Body of pancreas (tissue), 4 donors: Measurements from ENCODE around the gene TEP1. TPM values are rescaled to one million over a fixed set of nuclear protein-coding genes. Genes with fewer than 3 reads are reported as not detected.

Experiments used
- ATAC-seq: fragments of 150-250 bp; one replicate; pipeline ENCODE4 v1.9.1; 2016
- DNase-seq, 4 donors: peaks; one replicate each; pipeline ENCODE4 v3.0.0-alpha.2; 2019
- H3K27ac ChIP-seq, 4 donors: fragments of 200-600 bp; sonication (generic); 1 replicate in 3 of 4; 2 replicates in 1 of 4; pipeline versions ENCODE4 v1.5.1 to v1.6.1; 2016 to 2019; ENCODE audit warnings: mild to moderate bottlenecking in 1 of 4, mixed read lengths in 1 of 4, moderate library complexity in 1 of 4
- H3K27me3 ChIP-seq, 2 donors: fragments of 200-600 bp; sonication (generic); one replicate each; pipeline ENCODE4 v1.6.0; 2016; ENCODE audit warnings: mild to moderate bottlenecking in 1 of 2
- H3K36me3 ChIP-seq, 2 donors: fragments of 200-600 bp; sonication (generic); replicated peaks in 1 of 2; 2 replicates each; pipeline ENCODE4 v1.5.1; 2016; ENCODE audit warnings: low read depth in 2 of 2; ENCODE audit not compliant: insufficient read depth in 1 of 2
- H3K4me1 ChIP-seq: fragments of 200-600 bp; sonication (generic); one replicate; pipeline ENCODE4 v1.6.0; 2016
- H3K4me3 ChIP-seq, 2 donors: fragments of 200-600 bp; sonication (generic); 1 replicate in 1 of 2; 2 replicates in 1 of 2; pipeline ENCODE4 v1.5.1; 2016 to 2019
- H3K9me3 ChIP-seq, 3 donors: fragments of 200-600 bp; sonication (generic); 1 replicate in 2 of 3; 2 replicates in 1 of 3; pipeline ENCODE4 v1.5.1; 2016
- CTCF ChIP-seq, 7 experiments: fragments of 450-650 bp in 4 of 7; fragments of 200-600 bp in 3 of 7; sonication (generic) in 3 of 7; IDR thresholded peaks; one replicate each; pipeline ENCODE4 v1.5.1; 2016 to 2019; ENCODE audit warnings: antibody characterized with exemption in 7 of 7
- POLR2A ChIP-seq, 3 donors: fragments of 450-650 bp; IDR thresholded peaks; one replicate each; pipeline ENCODE4 v1.6.1; 2016; ENCODE audit warnings: antibody characterized with exemption in 3 of 3, mild to moderate bottlenecking in 2 of 3
- WGBS, 2 donors: methylation state at CpG; one replicate each; pipeline ENCODE4 v1.1.5; 2017; 5-methylcytosine and 5-hydroxymethylcytosine counted together
- intact Hi-C: fragments of 100-400 bp; cut with DNase I; formaldehyde crosslinking; loops from one replicate; pipeline ENCODE4 v1.15.1; 2023
- total RNA-seq, 2 donors: library from RNA; depleted of rRNA; stranded (reverse); fragments of >200 nt; gene quantifications; one replicate each; pipeline ENCODE4 v1.1.0, GENCODE V29; 2016

Gene TEP1
- total RNA-seq: 10 to 100 TPM; 32.3 to 35.3 TPM

DNA sequence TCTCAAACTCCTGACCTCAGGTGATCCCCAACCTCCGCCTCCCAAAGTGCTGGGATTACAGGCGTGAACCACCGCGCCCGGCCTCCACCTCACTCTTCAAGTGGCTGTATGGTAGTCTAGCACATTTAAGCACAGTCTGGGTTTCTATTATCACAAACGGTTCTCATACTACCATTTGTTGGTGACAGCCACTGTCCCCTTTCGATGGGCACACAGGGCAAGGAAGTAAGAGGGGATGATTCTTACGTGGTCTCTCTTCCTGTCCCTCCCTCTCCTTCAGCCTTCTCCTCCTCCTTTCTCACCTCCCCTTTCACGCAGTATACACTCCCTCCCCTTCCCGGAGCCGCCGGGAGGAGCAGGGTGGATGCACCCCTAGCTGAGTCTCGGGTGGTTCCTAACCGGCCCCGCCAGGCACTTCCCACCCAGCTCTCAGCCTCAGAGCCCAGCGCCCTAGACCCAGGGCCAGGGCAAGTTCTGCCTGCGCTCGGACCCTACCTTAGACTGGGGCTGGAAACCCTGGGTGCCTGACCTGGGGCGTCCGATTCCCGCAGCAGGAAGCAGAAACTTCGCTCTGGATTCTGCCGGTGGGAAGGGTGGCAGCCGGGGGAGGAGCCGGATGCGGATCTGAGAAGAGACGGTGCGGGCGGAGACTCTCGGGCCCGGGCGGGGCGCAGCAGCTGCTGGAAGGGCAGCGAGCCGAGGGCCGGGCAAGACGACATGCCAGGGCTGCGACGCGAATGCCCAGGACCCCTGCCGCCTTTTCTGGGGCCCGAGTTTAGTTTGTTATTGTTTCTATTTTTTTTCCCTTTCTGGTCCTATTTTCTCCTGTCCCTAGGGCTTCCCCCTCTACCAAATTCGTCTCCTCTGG is at the start of gene TEP1:
TEP1 (minus strand) TSS at position 626 of the 868 bp plus-strand sequence. CDS start 5,062 bp downstream, outside the sequence.
- DNase-seq (peak; percentile 88 to 92 (median 90)), ATAC-seq (peak; percentile 97)
- Histone ChIP-seq H3K36me3 (peaks cover 0 to 2% of the 10 kb centered on the region in 2 donors), H3K4me1 (peaks cover 33% of the 10 kb centered on the region), H3K27me3 (no peaks in the 10 kb centered on the region), H3K27ac (peak within 1 kb of the TSS; percentile 63 to 96 (median 91)), H3K4me3 (peak within 1 kb of the TSS; percentile 47 to 87), H3K9me3 (no peaks in the 10 kb centered on the region)
- 0% methylated on average over 36 to 42 of the region's 43 CpGs for WGBS, 2 donors
- intact Hi-C loops: no loop called here
- TF ChIP-seq POLR2A (IDR thresholded peaks at IDR 0.05) (peak; percentile 70 to 86 (median 85)), CTCF (IDR thresholded peaks at IDR 0.05) (peak in 2 of 7 experiments; percentile 6 to 18)

GRCh38 chr14:20461225-20462141 is 48.2 kb upstream of the TEP1 start, which contains the start of gene PIP4P1:
PIP4P1 (minus strand) TSS chr14:20461434; CDS start chr14:20461325, 109 bp downstream.
- intact Hi-C loops: loop anchor here (10.0 kb wide), 1 partner anchor 143 kb away; no protein-coding TSS in a partner anchor
- DNase-seq: peak; percentile 99 to 100 (median 99)
- 0% methylated on average over 12 to 64 of the region's 67 CpGs for WGBS, 2 donors
- H3K9me3 ChIP-seq: no peaks in the 10 kb centered on the region
- peak within 1 kb of the TSS; percentile 84 to 95 (median 88) for H3K27ac ChIP-seq
- H3K36me3 ChIP-seq: peaks cover 3 to 17% of the 10 kb centered on the region in 2 donors
- TF ChIP-seq POLR2A (IDR thresholded peaks at IDR 0.05) (peak; percentile 74 to 84 (median 80)), CTCF (IDR thresholded peaks at IDR 0.05) (peak in 2 of 7 experiments; percentile 6 to 20)
- H3K4me1 ChIP-seq: peaks cover 36% of the 10 kb centered on the region
- ATAC-seq: peak; percentile 95
- no peaks in the 10 kb centered on the region for H3K27me3 ChIP-seq
- peak within 1 kb of the TSS; percentile 52 to 80 for H3K4me3 ChIP-seq

DNA sequence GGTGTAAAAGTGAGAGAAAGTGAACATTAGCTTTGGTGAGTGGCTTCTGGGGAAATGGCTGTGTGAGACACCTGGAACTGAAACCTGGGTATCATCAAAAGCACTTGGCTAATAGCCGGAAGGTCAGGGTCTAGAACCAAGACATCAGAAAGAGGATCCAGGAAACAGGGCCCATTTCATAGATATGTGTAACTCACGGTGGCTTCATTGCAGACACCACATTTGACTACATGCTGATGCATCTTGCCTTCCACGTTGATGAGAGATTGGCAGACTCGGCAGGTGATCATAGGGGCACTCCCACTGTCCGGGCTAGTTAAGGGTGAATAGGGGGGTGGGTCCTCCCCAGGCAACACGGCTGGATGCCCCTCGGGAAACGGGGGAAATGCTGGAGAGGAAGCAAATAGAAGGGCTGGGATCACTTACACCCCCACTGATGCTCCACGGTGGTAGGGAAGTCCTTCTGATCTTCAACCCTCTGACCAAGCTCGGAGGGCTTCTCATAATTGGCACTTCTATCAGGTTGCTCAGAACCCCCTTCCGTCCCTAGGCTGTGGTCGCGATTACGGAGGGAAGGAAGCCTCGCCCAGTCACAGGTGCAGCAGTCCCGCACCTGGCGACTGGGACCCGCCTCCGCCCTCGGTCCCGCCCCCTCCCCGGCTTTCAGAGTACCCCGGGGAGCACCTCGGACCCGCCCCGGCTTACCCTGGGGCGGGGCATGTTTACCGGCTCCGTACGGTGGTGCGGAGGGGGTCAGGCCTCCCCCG is 47.3 kb upstream of the TEP1 start:
- WGBS, 2 donors: 2 to 10% methylated on average over 7 to 32 of the region's 32 CpGs
- peak overlapping the region; percentile 52 to 80 for H3K4me3 ChIP-seq
- peaks cover 44% of the 10 kb centered on the region for H3K4me1 ChIP-seq
- H3K27ac ChIP-seq: peak overlapping the region; percentile 84 to 95 (median 88)
- TF ChIP-seq POLR2A (IDR thresholded peaks at IDR 0.05) (no peak), CTCF (IDR thresholded peaks at IDR 0.05) (no peak)
- H3K27me3 ChIP-seq: no peaks in the 10 kb centered on the region
- H3K9me3 ChIP-seq: no peaks in the 10 kb centered on the region
- no peak for ATAC-seq
- H3K36me3 ChIP-seq: peaks cover 3 to 17% of the 10 kb centered on the region in 2 donors
- DNase-seq: peak; percentile 47 to 66 (median 56)
- intact Hi-C loops: loop anchor here (10.0 kb wide), 1 partner anchor 144 kb away; no protein-coding TSS in a partner anchor
